ENCODE results near the gene NCOA5. TPM values are rescaled to one million over a fixed set of nuclear protein-coding genes. Genes with fewer than 3 reads are reported as not detected.

Gene NCOA5
- polyA plus RNA-seq, 1 donor (not counting 4 experiments of a cell fraction or from before 2014, with no cell fraction given), result 17.6 TPM

- dilution Hi-C loops (cut with MboI; ENCODE audit: extremely low pct_ligation_motif_present, low sequenced_read_pairs), result loop anchor here (25.0 kb wide), 1 partner anchor 311 kb away; no protein-coding TSS in a partner anchor
- Histone ChIP-seq H3K9me3 (ENCODE audit: control insufficient read depth, low read depth, low read length) (no peaks in the 10 kb centered on the region), H4K20me1 (ENCODE audit: control insufficient read depth, extremely low read depth, insufficient read depth, low read length) (no peaks in the 10 kb centered on the region), H2AFZ (ENCODE audit: control insufficient read depth, low read length) (no peak overlapping the region), H3K27me3 (ENCODE audit: control insufficient read depth, extremely low read depth, insufficient read depth, low read length) (peaks cover 10% of the 10 kb centered on the region), H3K4me1 (ENCODE audit: control insufficient read depth, extremely low read depth, insufficient read depth, low read length) (peaks cover 4% of the 10 kb centered on the region), H3K9me1 (ENCODE audit: control insufficient read depth, extremely low read depth, insufficient read depth, low read length) (no peaks in the 10 kb centered on the region), H3K9ac (ENCODE audit: control insufficient read depth, extremely low read depth, insufficient read depth, low read length) (no peak overlapping the region), H3K27ac (ENCODE audit: control insufficient read depth, insufficient read depth, low read length) (no peak overlapping the region), H3K4me2 (ENCODE audit: control insufficient read depth, extremely low read depth, insufficient read depth, low read depth, low read length) (no peak overlapping the region), H3K79me2 (ENCODE audit: control insufficient read depth, insufficient read depth, low read length) (no peaks in the 10 kb centered on the region), H3K4me3 (ENCODE audit: control insufficient read depth in 2 of 3, extremely low read depth in 1 of 3, insufficient read depth in 2 of 3, low read depth in 1 of 3, low read length in 3 of 3) (no peak overlapping the region), H3K36me3 (ENCODE audit: control insufficient read depth in 2 of 2, extremely low read depth in 1 of 2, insufficient read depth in 2 of 2, low read length in 2 of 2) (peaks cover 1 to 3% of the 10 kb centered on the region in 2 experiments)
- DNase-seq (ENCODE audit: low read depth, low spot score) (no peak), FAIRE-seq (no peak)
- TF ChIP-seq CTCF (optimal IDR thresholded peaks at IDR 0.05 in 1 of 3, IDR thresholded peaks at IDR 0.05 in 1 of 3, conservative IDR thresholded peaks at IDR 0.05 in 1 of 3; ENCODE audit: extremely low read depth in 1 of 3, insufficient read depth in 2 of 3, low read length in 3 of 3), result no peak
- TF ChIP-seq EZH2 (IDR thresholded peaks at IDR 0.05; ENCODE audit: low read length), result no peak
Measured at GRCh38 chr20:46126440-46127056, 36.8 kb upstream of the NCOA5 start.

DNA sequence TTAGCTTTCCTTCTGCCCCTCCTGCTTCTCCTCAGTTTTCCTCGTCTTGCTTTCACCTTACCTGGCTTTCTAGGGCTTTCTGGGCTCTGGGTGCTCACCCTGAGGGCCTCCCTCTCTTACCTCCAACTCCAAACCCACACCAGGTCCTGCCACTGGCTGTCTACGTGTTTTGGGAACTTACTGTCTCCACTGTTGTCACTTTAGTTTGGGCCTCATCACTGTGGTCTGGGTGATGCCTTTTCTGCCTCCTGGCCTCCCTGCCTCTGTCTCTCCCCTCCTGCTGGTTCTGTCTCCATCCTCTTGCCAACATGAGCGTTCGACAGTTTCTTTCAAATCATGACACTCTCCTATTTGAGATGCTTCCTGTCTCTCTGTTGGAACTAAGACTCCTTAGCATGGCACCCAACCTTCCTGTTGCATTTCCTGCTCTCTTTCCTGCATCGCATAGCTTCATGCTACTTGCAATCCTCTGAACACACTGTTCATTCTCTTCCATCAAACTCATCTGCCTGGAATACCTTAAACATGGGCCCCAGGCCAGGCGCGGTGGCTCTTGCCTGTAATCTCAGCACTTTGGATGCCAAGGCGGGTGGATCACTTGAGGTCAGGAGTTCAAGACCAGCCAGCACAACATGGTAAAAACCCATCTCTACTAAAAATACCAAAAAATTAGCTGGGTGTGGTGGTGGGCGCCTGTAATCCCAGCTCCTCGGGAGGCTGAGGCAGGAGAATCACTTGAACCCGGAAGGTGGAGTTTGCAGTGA is 33.9 kb upstream of the NCOA5 start:
- no peak overlapping the region for H3K27ac ChIP-seq (ENCODE audit: control insufficient read depth, insufficient read depth, low read length)
- H3K9me1 ChIP-seq (ENCODE audit: control insufficient read depth, extremely low read depth, insufficient read depth, low read length), result peaks cover 2% of the 10 kb centered on the region
- no peak overlapping the region for H3K4me3 ChIP-seq (ENCODE audit: control insufficient read depth in 2 of 3, extremely low read depth in 1 of 3, insufficient read depth in 2 of 3, low read depth in 1 of 3, low read length in 3 of 3)
- no peaks in the 10 kb centered on the region for H4K20me1 ChIP-seq (ENCODE audit: control insufficient read depth, extremely low read depth, insufficient read depth, low read length)
- H3K9ac ChIP-seq (ENCODE audit: control insufficient read depth, extremely low read depth, insufficient read depth, low read length), result no peak overlapping the region
- dilution Hi-C loops (cut with MboI; ENCODE audit: extremely low pct_ligation_motif_present, low sequenced_read_pairs), result no loop called here
- H2AFZ ChIP-seq (ENCODE audit: control insufficient read depth, low read length), result no peak overlapping the region
- no peaks in the 10 kb centered on the region for H3K27me3 ChIP-seq (ENCODE audit: control insufficient read depth, extremely low read depth, insufficient read depth, low read length)
- no peaks in the 10 kb centered on the region for H3K9me3 ChIP-seq (ENCODE audit: control insufficient read depth, low read depth, low read length)
- peaks cover 9% of the 10 kb centered on the region for H3K4me1 ChIP-seq (ENCODE audit: control insufficient read depth, extremely low read depth, insufficient read depth, low read length)
- DNase-seq (ENCODE audit: low read depth, low spot score) (no peak), FAIRE-seq (no peak)
- H3K79me2 ChIP-seq (ENCODE audit: control insufficient read depth, insufficient read depth, low read length), result no peaks in the 10 kb centered on the region
- H3K36me3 ChIP-seq (ENCODE audit: control insufficient read depth in 2 of 2, extremely low read depth in 1 of 2, insufficient read depth in 2 of 2, low read length in 2 of 2), result peaks cover 1 to 3% of the 10 kb centered on the region in 2 experiments
- H3K4me2 ChIP-seq (ENCODE audit: control insufficient read depth, extremely low read depth, insufficient read depth, low read depth, low read length), result no peak overlapping the region
- TF ChIP-seq EZH2 (IDR thresholded peaks at IDR 0.05; ENCODE audit: low read length) (no peak), CTCF (optimal IDR thresholded peaks at IDR 0.05 in 1 of 3, IDR thresholded peaks at IDR 0.05 in 1 of 3, conservative IDR thresholded peaks at IDR 0.05 in 1 of 3; ENCODE audit: extremely low read depth in 1 of 3, insufficient read depth in 2 of 3, low read length in 3 of 3) (no peak)
